Thoracic aorta (tissue), 2 donors: ENCODE data around the gene NSMF. TPM values are rescaled to one million over a fixed set of nuclear protein-coding genes. Genes with fewer than 3 reads are reported as not detected.

Source experiments
- ATAC-seq: fragments of 150-250 bp; one replicate; pipeline ENCODE4 v1.8.0; 2017; ENCODE audit warnings: low read depth; ENCODE audit not compliant: insufficient number of reproducible peaks, low FRiP score
- DNase-seq: peaks from one replicate; pipeline ENCODE4 v3.0.0-alpha.2; 2020; ENCODE audit warnings: low spot score
- H3K27ac ChIP-seq, 2 donors: fragments of 200-600 bp; sonication (generic); 1 replicate in 1 of 2; 2 replicates in 1 of 2; pipeline ENCODE4 v1.5.1; 2016; ENCODE audit warnings: mild to moderate bottlenecking in 2 of 2, moderate library complexity in 2 of 2
- H3K27me3 ChIP-seq: fragments of 200-600 bp; sonication (generic); replicated peaks from 2 replicates; pipeline ENCODE4 v1.6.0; 2016; ENCODE audit warnings: mild to moderate bottlenecking; ENCODE audit not compliant: insufficient read depth
- H3K36me3 ChIP-seq: fragments of 200-600 bp; sonication (generic); one replicate; pipeline ENCODE4 v1.5.1; 2016
- H3K4me1 ChIP-seq, 2 donors: fragments of 200-600 bp; sonication (generic); 1 replicate in 1 of 2; 2 replicates in 1 of 2; pipeline versions ENCODE4 v1.5.1 to v1.6.0; 2016; ENCODE audit warnings: low read depth in 2 of 2, mild to moderate bottlenecking in 1 of 2; ENCODE audit not compliant: control insufficient read depth in 1 of 2
- H3K4me3 ChIP-seq: fragments of 200-600 bp; sonication (generic); 2 replicates; pipeline ENCODE4 v1.5.1; 2016; ENCODE audit warnings: mild to moderate bottlenecking
- H3K9me3 ChIP-seq: fragments of 200-600 bp; sonication (generic); 2 replicates; pipeline ENCODE4 v1.5.1; 2016
- CTCF ChIP-seq: fragments of 200-600 bp; sonication (generic); IDR thresholded peaks from one replicate; pipeline ENCODE4 v1.5.1; 2019; ENCODE audit warnings: antibody characterized with exemption
- total RNA-seq, 2 donors: library from RNA; depleted of rRNA; stranded (reverse); fragments of >200 nt; gene quantifications; one replicate each; pipeline versions ENCODE4 v1.1.0 to v1.2.3, GENCODE V29; 2016

The NSMF gene
- total RNA-seq, 2 donors from 2014 or later = 168 to 251 TPM

GRCh38 chr9:137405677-137406081 lies 53.5 kb downstream of the NSMF start:
- ATAC-seq = no peak
- no peak for DNase-seq
- H3K4me3 ChIP-seq = no peak overlapping the region
- H3K9me3 ChIP-seq = no peaks in the 10 kb centered on the region
- H3K36me3 ChIP-seq = no peaks in the 10 kb centered on the region
- no peaks in the 10 kb centered on the region for H3K27me3 ChIP-seq
- no peak for TF ChIP-seq CTCF
- no peak overlapping the region for H3K27ac ChIP-seq
- peaks cover 13 to 19% of the 10 kb centered on the region in 2 donors for H3K4me1 ChIP-seq

DNA sequence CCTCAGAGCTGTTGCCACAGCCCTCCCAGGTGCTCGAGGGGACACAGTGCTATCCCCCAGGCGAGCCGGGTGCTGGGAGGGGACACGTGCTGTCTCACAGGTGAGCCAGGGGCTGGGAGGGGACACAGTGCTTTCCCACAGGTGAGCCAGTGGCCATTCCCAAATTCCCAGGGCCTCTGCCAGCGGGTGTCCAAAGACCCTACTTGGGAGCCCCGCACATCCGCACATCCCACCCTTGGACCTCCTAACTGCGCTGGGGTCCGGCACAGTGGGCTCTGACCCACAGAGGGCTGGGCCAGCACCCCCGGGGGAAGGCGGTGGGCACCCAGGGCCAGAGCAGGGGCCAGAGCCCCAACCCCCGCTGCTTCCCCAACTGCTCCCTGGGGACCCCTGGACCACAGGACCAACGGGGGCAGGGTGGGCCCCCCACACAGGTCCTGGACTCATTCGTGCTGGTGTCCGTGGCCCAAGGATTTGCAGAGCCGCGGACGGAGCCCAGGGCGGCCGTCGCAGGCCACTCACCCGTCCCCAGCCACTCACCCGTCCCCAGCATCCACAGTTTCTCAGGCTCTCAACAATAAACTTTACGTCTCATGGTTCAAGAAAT lies 54.1 kb downstream of the NSMF start:
- DNase-seq (no peak), ATAC-seq (no peak)
- Histone ChIP-seq H3K9me3 (no peaks in the 10 kb centered on the region), H3K27me3 (no peaks in the 10 kb centered on the region), H3K27ac (no peak overlapping the region), H3K4me3 (no peak overlapping the region), H3K36me3 (no peaks in the 10 kb centered on the region), H3K4me1 (peaks cover 11 to 17% of the 10 kb centered on the region in 2 donors)
- TF ChIP-seq CTCF = no peak

GRCh38 chr9:137403269-137403668 lies 55.9 kb downstream of the NSMF start:
- no peaks in the 10 kb centered on the region for H3K9me3 ChIP-seq
- ATAC-seq (no peak), DNase-seq (no peak)
- H3K4me1 ChIP-seq = peaks cover 11 to 17% of the 10 kb centered on the region in 2 donors
- H3K27me3 ChIP-seq = no peaks in the 10 kb centered on the region
- H3K4me3 ChIP-seq = no peak overlapping the region
- no peak for TF ChIP-seq CTCF
- no peak overlapping the region for H3K27ac ChIP-seq
- H3K36me3 ChIP-seq = no peaks in the 10 kb centered on the region

DNA sequence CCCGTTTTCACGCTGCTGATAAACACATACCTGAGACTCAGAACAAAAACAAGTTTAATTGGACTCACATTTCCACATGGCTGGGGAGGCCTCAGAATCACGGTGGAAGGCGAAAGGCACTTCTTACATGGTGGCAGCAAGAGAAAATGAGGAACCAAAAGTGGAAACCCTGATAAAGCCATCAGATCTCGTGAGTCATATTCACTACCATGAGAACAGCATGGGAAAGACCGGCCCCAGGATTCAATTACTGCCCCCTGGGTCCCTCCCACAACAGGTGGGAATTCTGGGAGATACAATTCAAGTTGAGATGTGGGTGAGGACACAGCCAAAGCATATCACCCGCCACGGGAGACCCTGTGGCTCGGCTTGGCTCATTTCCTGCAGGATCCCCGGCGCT lies 56.4 kb downstream of the NSMF start:
- no peak for TF ChIP-seq CTCF
- ATAC-seq = no peak
- peaks cover 11 to 16% of the 10 kb centered on the region in 2 donors for H3K4me1 ChIP-seq
- DNase-seq = no peak
- no peak overlapping the region for H3K27ac ChIP-seq
- no peaks in the 10 kb centered on the region for H3K27me3 ChIP-seq
- no peaks in the 10 kb centered on the region for H3K9me3 ChIP-seq
- no peak overlapping the region for H3K4me3 ChIP-seq
- H3K36me3 ChIP-seq = no peaks in the 10 kb centered on the region

DNA sequence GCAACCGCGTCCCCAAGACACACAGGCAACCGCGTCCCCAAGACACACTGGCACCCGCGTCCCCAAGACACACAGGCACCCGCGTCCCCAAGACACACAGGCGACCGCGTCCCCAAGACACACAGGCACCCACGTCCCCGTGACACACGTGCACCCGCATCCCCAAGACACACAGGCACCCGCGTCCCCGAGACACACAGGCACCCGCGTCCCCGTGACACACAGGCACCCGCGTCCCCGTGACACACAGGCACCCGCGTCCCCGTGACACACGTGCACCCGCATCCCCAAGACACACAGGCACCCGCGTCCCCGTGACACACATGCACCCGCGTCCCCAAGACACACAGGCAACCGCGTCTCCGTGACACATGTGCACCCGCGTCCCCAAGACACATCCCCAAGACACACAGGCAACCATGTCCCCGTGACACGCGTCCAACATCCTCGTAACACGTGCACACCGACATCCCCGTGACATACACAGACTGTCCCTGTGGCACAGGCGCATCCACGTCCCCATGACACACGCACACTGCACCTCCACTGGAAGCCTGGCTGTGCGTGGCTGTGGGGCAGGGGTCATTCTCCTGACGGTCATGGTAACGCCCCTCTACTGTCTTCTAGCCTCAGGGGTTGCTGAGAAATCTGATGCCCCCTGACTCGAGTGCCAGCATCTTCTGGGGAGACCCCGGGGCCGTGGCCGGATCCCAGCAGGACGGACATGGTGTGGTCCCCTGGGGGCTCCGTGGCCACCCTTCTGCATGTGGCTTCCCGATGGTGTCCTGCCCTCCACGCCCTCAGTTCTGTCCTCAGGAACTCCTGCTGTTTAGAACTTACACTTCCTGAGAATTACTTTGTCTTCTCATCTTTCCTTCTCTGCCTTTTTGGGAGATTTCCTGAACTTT lies 60.3 kb downstream of the NSMF start:
- Histone ChIP-seq H3K27me3 (no peaks in the 10 kb centered on the region), H3K36me3 (no peaks in the 10 kb centered on the region), H3K9me3 (no peaks in the 10 kb centered on the region), H3K4me3 (no peak overlapping the region), H3K27ac (no peak overlapping the region), H3K4me1 (no peaks in the 10 kb centered on the region)
- no peak for TF ChIP-seq CTCF
- DNase-seq (no peak), ATAC-seq (no peak)
